OCI-LY7 (cell line): ENCODE results near the gene SPRED2. TPM values are rescaled to one million over a fixed set of nuclear protein-coding genes. Genes with fewer than 3 reads are reported as not detected.

ENCODE experiments used
- BruUV-seq: library from RNA; stranded (reverse); fragments of 400-500 nt; replicated peaks from 2 replicates; lab custom pipeline; 2021; lab: Mats Ljungman, UMichigan
- CTCF ChIA-PET: fragments of 300-600 bp; sonication (Branson Sonifier 250); formaldehyde crosslinking; loops from one replicate; lab custom pipeline; 2022; ENCODE audit warnings: antibody characterized with exemption; ENCODE audit not compliant: unreplicated experiment; lab: Charles Lee
- POLR2A ChIA-PET: fragments of 300-600 bp; sonication (Branson Sonifier 250); formaldehyde crosslinking; loops from one replicate; lab custom pipeline; 2022; ENCODE audit warnings: antibody characterized with exemption; lab: Charles Lee
- DNase-seq: peaks from one replicate; pipeline ENCODE4 v3.0.0-alpha.2; 2015; ENCODE audit warnings: low spot score
- H2AFZ ChIP-seq: fragments of 200-600 bp; sonication (generic), shearing (Covaris generic); 2 replicates; pipeline ENCODE4 v1.6.1; 2014; ENCODE audit warnings: mild to moderate bottlenecking, antibody characterized with exemption, low read length, moderate library complexity
- H3K27ac ChIP-seq: fragments of 200-600 bp; sonication (generic); 2 replicates; pipeline ENCODE4 v1.5.1; 2014; ENCODE audit warnings: mixed run types, low read depth, mild to moderate bottlenecking, moderate library complexity, low read length, inconsistent platforms; ENCODE audit not compliant: poor library complexity, severe bottlenecking
- H3K36me3 ChIP-seq: fragments of 200-600 bp; sonication (generic); 2 replicates; pipeline ENCODE4 v1.6.1; 2014; ENCODE audit warnings: mild to moderate bottlenecking, antibody characterized with exemption, low read length, moderate library complexity, mixed read lengths; ENCODE audit not compliant: insufficient read depth
- H3K4me1 ChIP-seq: fragments of 200-600 bp; sonication (generic); 2 replicates; pipeline ENCODE4 v1.5.1; 2014; ENCODE audit warnings: mild to moderate bottlenecking, low read length; ENCODE audit not compliant: insufficient read depth, poor library complexity, severe bottlenecking
- H3K4me2 ChIP-seq: fragments of 200-600 bp; sonication (generic); 2 replicates; pipeline ENCODE4 v1.6.1; 2014; ENCODE audit warnings: mild to moderate bottlenecking, low read length
- H3K4me3 ChIP-seq: fragments of 200-600 bp; sonication (generic); 2 replicates; pipeline ENCODE4 v1.5.1; 2014; ENCODE audit warnings: mild to moderate bottlenecking, low read depth, low read length; ENCODE audit not compliant: poor library complexity, severe bottlenecking
- H3K79me2 ChIP-seq: fragments of 200-600 bp; sonication (generic); 2 replicates; pipeline ENCODE4 v1.6.1; 2016; ENCODE audit warnings: low read depth, mild to moderate bottlenecking, low read length, moderate library complexity, mixed read lengths; ENCODE audit not compliant: insufficient read depth
- H3K9me2 ChIP-seq: fragments of 200-600 bp; sonication (generic); 2 replicates; pipeline ENCODE4 v1.6.1; 2016; ENCODE audit warnings: mild to moderate bottlenecking, low read length, mixed read lengths; ENCODE audit not compliant: insufficient read depth
- H3K9me3 ChIP-seq: fragments of 200-600 bp; sonication (generic); 2 replicates; pipeline ENCODE4 v1.6.1; 2014; ENCODE audit warnings: mild to moderate bottlenecking, mixed run types, low read length, mixed read lengths
- H4K20me1 ChIP-seq: fragments of 200-600 bp; sonication (generic); 2 replicates; pipeline ENCODE4 v1.6.1; 2014; ENCODE audit warnings: mild to moderate bottlenecking, antibody characterized with exemption, low read length, moderate library complexity, mixed read lengths; ENCODE audit not compliant: insufficient read depth
- CTCF ChIP-seq: fragments of 200-600 bp; sonication (generic); conservative IDR thresholded peaks from 2 replicates; pipeline ENCODE4 v1.5.1; 2014; ENCODE audit warnings: mild to moderate bottlenecking, antibody characterized with exemption, low read length, moderate library complexity, mixed read lengths
- EZH2phosphoT487 ChIP-seq: fragments of 200-600 bp; sonication (generic); IDR thresholded peaks from 2 replicates; pipeline ENCODE4 v1.6.1; 2018; ENCODE audit warnings: low read depth, borderline replicate concordance, mild to moderate bottlenecking, mixed run types, antibody characterized with exemption, low read length, moderate library complexity, mixed read lengths
- intact Hi-C: fragments of 100-400 bp; cut with micrococcal nuclease; formaldehyde crosslinking; loops from one replicate; pipeline ENCODE4 v1.10.0; 2022; ENCODE audit not compliant: unreplicated experiment
- total RNA-seq, 2 experiments: library from RNA; depleted of rRNA in 1 of 2; stranded (reverse); fragments of >200 nt in 1 of 2; shearing (Covaris generic) in 1 of 2; gene quantifications; 2 replicates each; pipeline ENCODE4 v1.2.3, GENCODE V29; 2014 to 2022

SPRED2 gene
- total RNA-seq, 2 experiments from 2014 or later = 8.0 to 49.1 TPM

- TF ChIP-seq CTCF = no peak
- no peak for TF ChIP-seq EZH2phosphoT487
- DNase-seq = no peak
- H3K4me1 ChIP-seq = peaks cover 13% of the 10 kb centered on the region
- intact Hi-C loops = no loop called here
- H2AFZ ChIP-seq = no peak overlapping the region
- BruUV-seq = no TSS peak
- peak overlapping the region; percentile 22; the same call in 1 of the 2 replicates for H3K4me2 ChIP-seq
- no peak overlapping the region for H3K27ac ChIP-seq
- ChIA-PET CTCF (no interaction called here), POLR2A (interaction anchor here (0.5 to 1.0 kb wide), 3 partner anchors 8 to 659 kb away, joined by 3 to 4 read pairs (median 4); no protein-coding TSS in a partner anchor)
- no peaks in the 10 kb centered on the region for H3K79me2 ChIP-seq
- no peaks in the 10 kb centered on the region for H3K9me3 ChIP-seq
- H3K4me3 ChIP-seq = no peak overlapping the region
- H3K36me3 ChIP-seq = no peaks in the 10 kb centered on the region
- H4K20me1 ChIP-seq = no peaks in the 10 kb centered on the region
- no peaks in the 10 kb centered on the region for H3K9me2 ChIP-seq
These were observed 32.7 kb upstream of the SPRED2 start for GRCh38 chr2:65465124-65465523.

- Histone ChIP-seq H3K9me3 (no peaks in the 10 kb centered on the region), H4K20me1 (no peaks in the 10 kb centered on the region), H3K4me2 (no peak overlapping the region), H3K9me2 (no peaks in the 10 kb centered on the region), H2AFZ (no peak overlapping the region), H3K27ac (no peak overlapping the region), H3K36me3 (no peaks in the 10 kb centered on the region), H3K79me2 (no peaks in the 10 kb centered on the region), H3K4me1 (peaks cover 13% of the 10 kb centered on the region), H3K4me3 (no peak overlapping the region)
- no TSS peak for BruUV-seq
- CTCF ChIA-PET = no interaction called here
- POLR2A ChIA-PET = interaction anchor here (0.5 to 1.0 kb wide), 2 partner anchors 8 to 138 kb away, joined by 3 to 4 read pairs; no protein-coding TSS in a partner anchor
- DNase-seq = no peak
- no peak for TF ChIP-seq EZH2phosphoT487
- TF ChIP-seq CTCF = no peak
- intact Hi-C loops = no loop called here
These were observed 32.2 kb upstream of the SPRED2 start for GRCh38 chr2:65464604-65465003.

- ChIA-PET CTCF (no interaction called here), POLR2A (no interaction called here)
- Histone ChIP-seq H3K79me2 (no peaks in the 10 kb centered on the region), H3K4me3 (no peak overlapping the region), H2AFZ (no peak overlapping the region), H3K9me2 (no peaks in the 10 kb centered on the region), H4K20me1 (no peaks in the 10 kb centered on the region), H3K36me3 (no peaks in the 10 kb centered on the region), H3K27ac (no peak overlapping the region), H3K4me1 (no peaks in the 10 kb centered on the region), H3K9me3 (no peaks in the 10 kb centered on the region), H3K4me2 (no peak overlapping the region)
- no peak for DNase-seq
- no peak for TF ChIP-seq EZH2phosphoT487
- TF ChIP-seq CTCF = no peak
- intact Hi-C loops = no loop called here
- no TSS peak for BruUV-seq
These were observed 26.6 kb upstream of the SPRED2 start for GRCh38 chr2:65458999-65459398.
